SK-N-SH (cell line): ENCODE measurements around the gene PLET1.

Experiments used
- GATA2 ChIP-seq: sonication (generic); formaldehyde crosslinking; IDR thresholded peaks from 2 replicates; pipeline ENCODE4 v1.5.0; 2020; ENCODE audit warnings: mild to moderate bottlenecking, missing genetic modification reagents
- POLR2AphosphoS5 ChIP-seq: IDR thresholded peaks from 2 replicates; pipeline ENCODE4 v1.6.1; 2012; ENCODE audit warnings: low read depth, low read length
- SMC3 ChIP-seq: IDR thresholded peaks from 2 replicates; pipeline ENCODE4 v1.6.1; 2012; ENCODE audit warnings: low read depth, low read length, improper control_type of control experiment
- USF1 ChIP-seq: IDR thresholded peaks from 2 replicates; pipeline ENCODE4 v1.4.0; 2012; ENCODE audit warnings: low read depth, borderline replicate concordance
- TF ChIP-seq, protein P1 (sequence below): fragments of 200-600 bp; sonication (generic); IDR thresholded peaks from 2 replicates; pipeline ENCODE4 v1.6.1; 2017; ENCODE audit warnings: antibody characterized with exemption, mild to moderate bottlenecking, moderate library complexity
- TF ChIP-seq, protein P2 (sequence below): IDR thresholded peaks from 2 replicates; pipeline ENCODE4; 2012

DNA sequence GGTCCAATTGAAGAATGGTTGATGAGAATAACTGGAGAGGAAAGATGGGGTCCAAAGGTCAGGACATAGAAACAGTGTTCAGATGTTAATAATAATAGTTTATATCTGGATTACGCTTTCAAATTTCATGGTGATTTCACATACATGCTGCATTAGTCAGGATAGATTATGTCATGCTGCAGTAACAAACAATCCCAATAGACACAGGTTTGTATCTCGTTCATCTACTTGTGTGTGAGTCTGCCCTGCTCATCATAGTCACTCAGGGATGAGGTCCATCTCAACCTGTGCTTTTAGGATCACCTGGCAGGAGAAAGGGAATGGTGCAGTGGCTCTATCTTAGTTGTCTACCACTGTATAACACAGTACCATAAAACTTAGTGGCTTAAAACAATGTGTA is 48.0 kb upstream of the PLET1 start:
- TF ChIP-seq GATA2 (CRISPR knock-in tag) = no peak
- TF ChIP-seq, protein P1, sequence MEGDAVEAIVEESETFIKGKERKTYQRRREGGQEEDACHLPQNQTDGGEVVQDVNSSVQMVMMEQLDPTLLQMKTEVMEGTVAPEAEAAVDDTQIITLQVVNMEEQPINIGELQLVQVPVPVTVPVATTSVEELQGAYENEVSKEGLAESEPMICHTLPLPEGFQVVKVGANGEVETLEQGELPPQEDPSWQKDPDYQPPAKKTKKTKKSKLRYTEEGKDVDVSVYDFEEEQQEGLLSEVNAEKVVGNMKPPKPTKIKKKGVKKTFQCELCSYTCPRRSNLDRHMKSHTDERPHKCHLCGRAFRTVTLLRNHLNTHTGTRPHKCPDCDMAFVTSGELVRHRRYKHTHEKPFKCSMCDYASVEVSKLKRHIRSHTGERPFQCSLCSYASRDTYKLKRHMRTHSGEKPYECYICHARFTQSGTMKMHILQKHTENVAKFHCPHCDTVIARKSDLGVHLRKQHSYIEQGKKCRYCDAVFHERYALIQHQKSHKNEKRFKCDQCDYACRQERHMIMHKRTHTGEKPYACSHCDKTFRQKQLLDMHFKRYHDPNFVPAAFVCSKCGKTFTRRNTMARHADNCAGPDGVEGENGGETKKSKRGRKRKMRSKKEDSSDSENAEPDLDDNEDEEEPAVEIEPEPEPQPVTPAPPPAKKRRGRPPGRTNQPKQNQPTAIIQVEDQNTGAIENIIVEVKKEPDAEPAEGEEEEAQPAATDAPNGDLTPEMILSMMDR = no peak
- TF ChIP-seq USF1 = no peak
- no peak for TF ChIP-seq SMC3
- TF ChIP-seq, protein P2, sequence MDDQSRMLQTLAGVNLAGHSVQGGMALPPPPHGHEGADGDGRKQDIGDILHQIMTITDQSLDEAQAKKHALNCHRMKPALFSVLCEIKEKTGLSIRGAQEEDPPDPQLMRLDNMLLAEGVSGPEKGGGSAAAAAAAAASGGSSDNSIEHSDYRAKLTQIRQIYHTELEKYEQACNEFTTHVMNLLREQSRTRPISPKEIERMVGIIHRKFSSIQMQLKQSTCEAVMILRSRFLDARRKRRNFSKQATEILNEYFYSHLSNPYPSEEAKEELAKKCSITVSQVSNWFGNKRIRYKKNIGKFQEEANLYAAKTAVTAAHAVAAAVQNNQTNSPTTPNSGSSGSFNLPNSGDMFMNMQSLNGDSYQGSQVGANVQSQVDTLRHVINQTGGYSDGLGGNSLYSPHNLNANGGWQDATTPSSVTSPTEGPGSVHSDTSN = no peak
- TF ChIP-seq POLR2AphosphoS5 = no peak
